IPS DF 6.9 (cell line): ENCODE data around the gene NNT.

Experiments used
- DNase-seq: peaks from one replicate; pipeline ENCODE4 v3.0.0-alpha.2; 2013; ENCODE audit warnings: low read depth, low spot score
- H3K27ac ChIP-seq: one replicate; pipeline ENCODE4 v1.5.1; 2013; ENCODE audit warnings: low read length, control low read depth
- H3K27me3 ChIP-seq: 2 replicates; pipeline ENCODE4 v1.6.1; 2013; ENCODE audit warnings: mild to moderate bottlenecking, low read length; ENCODE audit not compliant: control insufficient read depth, insufficient read depth
- H3K36me3 ChIP-seq: 2 replicates; pipeline ENCODE4 v1.6.1; 2013; ENCODE audit warnings: low read length; ENCODE audit not compliant: control insufficient read depth, insufficient read depth
- H3K4me1 ChIP-seq: 2 replicates; pipeline ENCODE4 v1.6.1; 2013; ENCODE audit warnings: low read length; ENCODE audit not compliant: control insufficient read depth, insufficient read depth
- H3K4me3 ChIP-seq: 2 replicates; pipeline ENCODE4 v1.5.1; 2013; ENCODE audit warnings: mild to moderate bottlenecking, low read length
- H3K9me3 ChIP-seq: 2 replicates; pipeline ENCODE4 v1.6.1; 2013; ENCODE audit warnings: low read length, inconsistent platforms; ENCODE audit not compliant: control insufficient read depth, insufficient read depth
- WGBS: extraction: QIAGEN DNeasy Blood & Tissue Kit; methylation state at CpG from one replicate; pipeline ENCODE4 v1.1.7; 2013; ENCODE audit warnings: mixed read lengths, missing lambda C conversion rate; ENCODE audit not compliant: insufficient read length, insufficient coverage; 5-methylcytosine and 5-hydroxymethylcytosine counted together

NNT gene

DNA sequence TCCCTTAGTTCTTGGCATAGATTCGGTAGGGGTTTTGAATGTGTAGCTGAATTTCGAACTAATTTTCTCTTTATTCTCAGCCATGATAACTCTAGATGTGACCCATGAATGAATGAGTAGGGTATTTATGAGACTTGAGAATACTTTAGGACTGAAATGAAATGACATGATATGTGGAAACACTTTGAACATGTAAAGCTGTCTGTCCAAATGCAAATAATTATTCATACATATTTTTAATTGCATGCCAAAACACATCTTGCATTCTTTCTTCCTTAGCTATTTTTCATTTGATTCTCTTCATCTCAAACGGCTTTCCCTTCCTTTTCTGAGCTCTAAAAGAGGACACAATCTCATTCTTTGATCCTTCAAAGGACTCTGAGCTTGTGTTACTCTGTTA lies 3.4 kb downstream of the NNT start:
- Histone ChIP-seq H3K27ac (no peak overlapping the region), H3K4me3 (no peak overlapping the region), H3K4me1 (no peaks in the 10 kb centered on the region), H3K9me3 (no peaks in the 10 kb centered on the region), H3K36me3 (no peaks in the 10 kb centered on the region), H3K27me3 (no peaks in the 10 kb centered on the region)
- no CpG with 5 or more reads among the region's 3 CpGs for WGBS
- DNase-seq, result no peak

DNA sequence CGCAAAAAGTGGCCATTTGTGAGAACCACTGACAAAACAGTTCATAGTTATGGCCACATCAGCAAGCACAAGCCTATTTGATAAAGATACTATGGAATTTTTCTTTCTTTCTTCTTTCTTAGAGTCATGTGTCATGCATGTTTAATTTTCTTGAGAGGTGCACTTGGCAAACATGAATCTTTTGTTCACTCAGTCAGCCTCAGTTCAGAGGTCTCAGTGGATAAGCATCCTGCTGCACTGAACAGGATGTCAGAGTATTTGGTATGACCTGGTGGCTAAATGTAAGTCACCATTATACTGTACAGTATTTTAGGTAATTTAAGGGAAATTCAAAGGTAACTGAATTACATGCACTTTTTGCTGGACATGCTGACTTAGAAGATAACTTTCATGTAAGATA lies 5.4 kb downstream of the NNT start:
- Histone ChIP-seq H3K27me3 (no peaks in the 10 kb centered on the region), H3K9me3 (no peaks in the 10 kb centered on the region), H3K4me3 (no peak overlapping the region), H3K36me3 (no peaks in the 10 kb centered on the region), H3K4me1 (no peaks in the 10 kb centered on the region), H3K27ac (no peak overlapping the region)
- no peak for DNase-seq
- WGBS, result no CpG with 5 or more reads among the region's 1 CpG

DNA sequence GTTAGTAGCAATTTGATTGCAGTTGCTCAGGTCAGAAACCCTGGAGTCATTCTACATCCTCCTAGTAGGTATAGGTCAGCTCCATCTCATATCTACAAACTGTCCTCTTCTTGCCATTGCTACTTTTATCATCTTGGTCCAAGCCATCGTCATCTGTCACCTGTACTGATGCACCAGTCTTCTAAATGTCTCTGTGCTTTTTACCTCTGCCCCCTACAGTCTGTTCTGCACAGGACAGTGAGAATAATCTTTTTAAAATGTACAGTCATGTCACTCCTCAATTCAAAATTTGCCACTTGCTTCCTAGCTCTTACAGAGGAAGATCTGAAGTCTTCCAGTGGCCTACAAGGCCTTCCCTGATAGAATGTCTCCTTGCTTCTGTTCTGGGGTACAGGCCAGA lies 6.8 kb downstream of the NNT start:
- no peaks in the 10 kb centered on the region for H3K36me3 ChIP-seq
- no CpG with 5 or more reads among the region's 1 CpG for WGBS
- no peak overlapping the region for H3K4me3 ChIP-seq

DNA sequence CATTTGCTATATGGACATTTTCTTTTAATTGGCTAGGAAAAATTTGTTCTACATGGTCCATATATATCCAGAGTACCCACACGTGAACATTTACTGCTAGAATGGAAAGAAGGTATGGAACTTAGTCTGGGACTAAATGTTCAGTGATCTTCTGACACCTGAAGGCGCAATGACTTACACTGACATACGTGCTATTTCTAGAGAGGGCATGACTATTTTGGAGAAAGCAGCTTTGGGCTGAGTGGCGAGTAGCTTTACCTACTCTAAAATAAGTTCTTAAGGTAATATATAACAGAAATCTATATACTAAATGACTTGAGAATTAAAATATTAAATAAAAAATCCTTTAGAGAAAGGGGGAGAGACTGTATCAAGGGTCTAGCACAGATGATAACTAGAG lies 10.4 kb downstream of the NNT start:
- H3K9me3 ChIP-seq, result no peaks in the 10 kb centered on the region
- no peaks in the 10 kb centered on the region for H3K4me1 ChIP-seq
- no peaks in the 10 kb centered on the region for H3K27me3 ChIP-seq
- H3K27ac ChIP-seq, result no peak overlapping the region
- H3K36me3 ChIP-seq, result no peaks in the 10 kb centered on the region
- DNase-seq, result no peak
- no CpG with 5 or more reads among the region's 4 CpGs for WGBS
- no peak overlapping the region for H3K4me3 ChIP-seq

More for the DNA sequence above, 6.8 kb downstream of the NNT start:
- Histone ChIP-seq H3K4me1 (no peaks in the 10 kb centered on the region), H3K27me3 (no peaks in the 10 kb centered on the region), H3K27ac (no peak overlapping the region), H3K9me3 (no peaks in the 10 kb centered on the region)
- DNase-seq, result no peak

DNA sequence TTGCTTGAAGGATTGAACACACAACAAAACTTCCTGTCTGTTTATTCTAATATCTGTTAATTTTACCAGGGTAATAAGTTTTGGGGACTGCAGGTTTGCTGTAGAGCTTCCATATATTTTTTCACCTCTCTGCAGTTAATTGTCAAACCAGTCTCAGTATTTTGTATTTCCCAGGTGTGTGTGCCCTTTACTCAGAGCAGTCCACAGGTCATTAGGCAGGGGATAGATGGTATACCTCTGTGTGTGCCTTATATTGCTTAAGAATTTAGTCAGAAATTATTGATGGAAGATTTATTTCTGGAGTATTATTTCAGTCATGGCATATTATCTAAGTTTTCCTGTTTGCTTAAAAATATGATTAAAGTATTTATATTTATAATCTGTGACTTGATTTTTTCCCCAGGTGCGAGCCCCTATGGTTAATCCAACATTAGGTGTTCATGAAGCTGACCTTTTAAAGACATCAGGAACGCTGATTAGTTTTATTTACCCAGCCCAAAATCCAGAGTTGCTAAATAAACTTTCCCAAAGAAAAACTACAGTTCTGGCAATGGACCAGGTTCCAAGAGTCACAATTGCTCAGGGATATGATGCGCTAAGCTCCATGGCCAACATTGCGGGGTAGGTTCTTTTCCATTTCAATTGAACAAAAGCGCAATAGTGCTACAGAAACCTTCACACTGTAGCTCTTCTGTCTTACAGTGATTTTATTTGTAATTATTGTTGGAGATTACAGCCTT lies 12.6 kb downstream of the NNT start:
- no peaks in the 10 kb centered on the region for H3K4me1 ChIP-seq
- no peak for DNase-seq
- no peak overlapping the region for H3K4me3 ChIP-seq
- H3K9me3 ChIP-seq, result no peaks in the 10 kb centered on the region
- H3K27ac ChIP-seq, result no peak overlapping the region
- no peaks in the 10 kb centered on the region for H3K27me3 ChIP-seq
- H3K36me3 ChIP-seq, result no peaks in the 10 kb centered on the region
- no CpG with 5 or more reads among the region's 5 CpGs for WGBS

DNA sequence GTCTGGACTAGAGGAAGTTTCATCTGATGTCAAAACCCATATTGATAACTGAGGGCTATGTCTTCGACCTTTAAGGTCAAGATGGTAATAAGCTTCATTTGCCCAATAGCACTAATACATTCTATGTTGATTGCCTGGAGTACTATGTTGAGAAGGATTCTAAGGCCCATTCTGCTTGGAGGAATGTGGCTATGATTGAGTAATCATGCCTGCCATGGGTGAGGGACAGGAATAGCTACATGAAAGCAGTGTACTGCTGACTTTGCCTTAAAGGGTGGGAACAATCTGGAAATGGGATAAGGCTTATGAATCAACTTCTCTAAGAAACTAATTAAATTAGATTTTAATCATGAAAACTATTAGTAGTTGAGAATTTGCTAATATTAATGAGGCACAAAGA lies 13.6 kb downstream of the NNT start:
- no CpG with 5 or more reads among the region's 1 CpG for WGBS
- no peaks in the 10 kb centered on the region for H3K9me3 ChIP-seq
- no peak for DNase-seq
- H3K4me3 ChIP-seq, result no peak overlapping the region
- no peaks in the 10 kb centered on the region for H3K36me3 ChIP-seq
- no peaks in the 10 kb centered on the region for H3K4me1 ChIP-seq
- H3K27me3 ChIP-seq, result no peaks in the 10 kb centered on the region
- no peak overlapping the region for H3K27ac ChIP-seq

DNA sequence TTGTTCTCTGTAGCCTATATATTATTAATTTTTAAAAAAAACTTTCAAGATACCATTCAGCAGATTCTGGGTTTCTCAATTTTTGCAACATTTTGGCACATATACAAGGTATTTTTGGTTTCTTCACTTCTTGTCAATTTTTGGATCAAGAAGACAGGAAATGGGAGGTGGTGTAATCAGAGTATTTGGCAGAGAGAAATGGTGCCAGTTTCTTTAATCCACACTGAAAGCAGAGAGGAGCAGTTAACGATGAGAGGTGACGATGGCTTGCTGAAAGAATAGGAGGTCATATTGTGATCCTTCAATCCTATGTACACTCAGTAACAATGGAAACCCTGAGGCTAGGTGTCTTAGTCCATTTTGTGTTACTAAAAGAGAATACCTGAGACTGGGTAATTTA lies 16.4 kb downstream of the NNT start:
- Histone ChIP-seq H3K27ac (no peak overlapping the region), H3K4me1 (no peaks in the 10 kb centered on the region), H3K36me3 (no peaks in the 10 kb centered on the region), H3K9me3 (no peaks in the 10 kb centered on the region), H3K4me3 (no peak overlapping the region), H3K27me3 (no peaks in the 10 kb centered on the region)
- no CpG with 5 or more reads among the region's 2 CpGs for WGBS
- no peak for DNase-seq

DNA sequence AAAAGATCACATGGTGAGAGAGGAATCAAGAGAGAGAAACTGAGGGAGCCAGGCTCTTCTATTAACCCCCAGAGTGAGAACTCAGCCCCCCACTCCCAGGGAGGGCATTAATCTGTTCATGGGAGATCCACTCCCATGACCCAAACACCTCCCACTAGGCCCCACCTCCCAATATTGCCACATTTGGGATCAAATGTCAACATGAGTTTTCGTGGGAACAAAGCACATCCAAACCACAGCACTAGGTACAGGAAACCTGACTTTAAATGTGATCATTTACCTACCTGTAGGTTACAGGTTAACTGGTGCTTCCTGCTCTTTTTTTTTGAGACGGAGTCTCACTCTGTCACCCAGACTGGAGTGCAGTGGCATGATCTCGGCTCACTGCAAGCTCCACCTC lies 16.9 kb downstream of the NNT start:
- Histone ChIP-seq H3K27me3 (no peaks in the 10 kb centered on the region), H3K36me3 (no peaks in the 10 kb centered on the region), H3K4me1 (no peaks in the 10 kb centered on the region), H3K27ac (no peak overlapping the region), H3K4me3 (no peak overlapping the region), H3K9me3 (no peaks in the 10 kb centered on the region)
- WGBS, result no CpG with 5 or more reads among the region's 3 CpGs
- DNase-seq, result no peak

DNA sequence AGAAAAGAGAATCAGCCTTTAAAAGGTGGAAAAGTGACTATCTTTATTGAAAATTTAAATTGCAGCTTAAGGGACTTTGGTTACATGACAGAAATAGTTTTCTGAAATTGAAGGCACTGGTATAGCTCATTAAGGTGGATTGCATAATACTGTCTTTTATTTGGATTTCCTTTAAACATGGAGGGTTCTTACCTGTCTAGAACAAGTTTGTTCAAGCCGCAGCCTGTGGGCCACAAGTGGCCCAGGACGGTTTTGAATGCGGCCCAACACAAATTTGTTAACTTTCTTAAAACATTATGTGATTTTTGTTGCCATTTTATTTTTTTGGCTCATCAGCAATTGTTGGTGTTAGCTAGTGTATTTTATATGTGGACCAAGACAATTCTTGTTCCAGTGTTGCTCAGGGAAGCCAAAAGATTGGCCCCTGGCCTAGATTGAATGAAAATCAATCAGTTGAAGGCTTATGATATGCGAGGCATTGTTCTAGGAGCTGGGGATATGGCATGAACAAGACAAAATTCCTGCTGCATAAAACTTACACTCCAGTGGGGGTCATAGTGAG lies 18.0 kb downstream of the NNT start:
- Histone ChIP-seq H3K4me3 (no peak overlapping the region), H3K9me3 (no peaks in the 10 kb centered on the region), H3K4me1 (no peaks in the 10 kb centered on the region), H3K27ac (no peak overlapping the region), H3K27me3 (no peaks in the 10 kb centered on the region), H3K36me3 (no peaks in the 10 kb centered on the region)
- no peak for DNase-seq
- WGBS, result no CpG with 5 or more reads among the region's 4 CpGs

DNA sequence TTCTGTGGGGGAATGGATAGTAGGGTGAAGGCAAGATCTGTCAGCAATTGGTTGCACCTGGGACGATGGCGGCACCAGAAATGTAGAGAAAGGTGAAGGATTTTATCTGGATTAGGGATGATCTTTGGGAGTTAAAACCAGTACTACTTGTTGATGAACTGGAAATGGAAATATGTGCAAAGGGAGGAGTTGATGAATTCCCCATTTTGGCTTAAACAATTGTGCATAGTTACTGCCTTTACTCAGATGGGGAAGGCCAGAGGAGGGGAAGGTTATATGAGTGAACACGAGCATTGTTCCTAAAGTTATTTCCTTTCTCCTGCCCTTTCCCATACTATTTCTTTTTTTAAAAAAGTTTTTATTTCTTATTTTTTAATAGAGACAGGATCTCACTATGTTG lies 19.1 kb downstream of the NNT start:
- Histone ChIP-seq H3K4me1 (no peaks in the 10 kb centered on the region), H3K9me3 (no peaks in the 10 kb centered on the region), H3K27me3 (no peaks in the 10 kb centered on the region), H3K36me3 (no peaks in the 10 kb centered on the region), H3K27ac (no peak overlapping the region), H3K4me3 (no peak overlapping the region)
- DNase-seq, result no peak
- no CpG with 5 or more reads among the region's 3 CpGs for WGBS

DNA sequence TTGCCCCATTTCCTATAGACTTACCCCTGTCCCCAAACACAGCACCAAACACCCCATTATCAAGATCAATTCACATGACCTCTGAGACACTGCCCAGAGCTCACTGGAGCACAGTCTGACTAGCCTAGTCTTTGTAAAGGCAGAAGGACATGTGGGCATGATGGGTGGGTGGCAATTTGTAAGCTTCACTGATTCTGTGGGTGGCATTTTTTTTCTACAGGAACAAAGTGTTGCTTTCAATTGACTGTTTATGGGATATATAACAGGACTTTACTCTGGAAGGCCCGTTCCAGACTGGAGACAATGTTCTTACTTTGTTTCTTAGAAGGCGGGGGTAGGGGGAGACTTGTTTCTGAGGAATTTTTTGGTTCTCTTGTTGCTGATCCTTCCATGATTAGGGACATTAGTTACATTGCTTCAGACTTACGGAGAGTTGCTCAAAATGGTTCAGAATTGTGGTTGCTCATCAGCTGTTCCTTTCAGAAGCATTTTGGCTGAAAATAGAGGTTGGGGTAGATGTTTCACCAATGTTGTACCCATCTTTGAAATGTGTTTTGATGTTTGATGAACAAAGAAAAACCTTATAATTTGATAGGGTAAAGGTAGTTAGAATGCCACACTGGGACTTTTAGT lies 20.2 kb downstream of the NNT start:
- Histone ChIP-seq H3K9me3 (no peaks in the 10 kb centered on the region), H3K27ac (no peak overlapping the region), H3K36me3 (no peaks in the 10 kb centered on the region)

More for the DNA sequence above, 20.2 kb downstream of the NNT start:
- Histone ChIP-seq H3K4me1 (no peaks in the 10 kb centered on the region), H3K4me3 (no peak overlapping the region), H3K27me3 (no peaks in the 10 kb centered on the region)
- WGBS, result no CpG with 5 or more reads among the region's 3 CpGs
- DNase-seq, result no peak
